GM12878 (cell line): Measurements from ENCODE around the gene DPH1. TPM values are rescaled to one million over a fixed set of nuclear protein-coding genes. Genes with fewer than 3 reads are reported as not detected.

Source experiments
- ATAC-seq: fragments of 200-7000 bp; cut with Tn5 transposase; 3 replicates; pipeline ENCODE4 v1.9.1; 2020; ENCODE audit warnings: mild to moderate bottlenecking, moderate library complexity
- BruUV-seq: library from RNA; stranded (reverse); fragments of 400-500 nt; replicated peaks from 2 replicates; lab custom pipeline; 2021; lab: Mats Ljungman, UMichigan
- CTCF ChIA-PET: fragments of 300-600 bp; sonication (Branson Sonifier 250); formaldehyde crosslinking; extraction: SDS; loops from one replicate; lab custom pipeline; 2021; ENCODE audit warnings: inconsistent platforms; lab: Yijun Ruan, JAX
- POLR2A ChIA-PET: fragments of 350-600 bp; formaldehyde crosslinking; extraction: SDS; loops from one replicate; lab custom pipeline; 2021; ENCODE audit warnings: inconsistent platforms; lab: Charles Lee
- RAD21 ChIA-PET: fragments of 300-600 bp; sonication (Branson Sonifier 250); formaldehyde crosslinking; loops from one replicate; lab custom pipeline; 2023; ENCODE audit warnings: antibody characterized with exemption; ENCODE audit not compliant: unreplicated experiment; lab: Charles Lee
- SMC1A ChIA-PET: fragments of 300-600 bp; sonication (Branson Sonifier 250); formaldehyde crosslinking; loops from one replicate; lab custom pipeline; 2023; ENCODE audit not compliant: unreplicated experiment, uncharacterized antibody; lab: Charles Lee
- DNase-seq: peaks from one replicate; pipeline ENCODE4 v3.0.0-alpha.2; 2011; ENCODE audit warnings: low read depth, low spot score
- FAIRE-seq: peaks from 3 replicates; lab custom pipeline; 2011; peaks lifted over from hg19 to GRCh38; lab: Jason Lieb, UNC
- H2AFZ ChIP-seq: 2 replicates; pipeline ENCODE4 v1.6.0; 2011; ENCODE audit warnings: low read depth, low read length, control low read depth; ENCODE audit not compliant: control insufficient read depth
- H3K27ac ChIP-seq: 2 replicates; pipeline ENCODE4 v1.5.1; 2011; ENCODE audit warnings: control low read depth; ENCODE audit not compliant: control insufficient read depth, insufficient read depth
- H3K27me3 ChIP-seq, 2 experiments: replicated peaks in 1 of 2; 2 replicates each; pipeline versions ENCODE4 v1.6.0 to v1.6.1; 2011; ENCODE audit warnings: low read length in 1 of 2; ENCODE audit not compliant: control insufficient read depth in 2 of 2, insufficient read depth in 2 of 2
- H3K36me3 ChIP-seq, 2 experiments: 2 replicates each; pipeline ENCODE4 v1.5.1; 2011; ENCODE audit warnings: low read length in 1 of 2; ENCODE audit not compliant: control insufficient read depth in 2 of 2, insufficient read depth in 2 of 2
- H3K4me1 ChIP-seq: 2 replicates; pipeline ENCODE4 v1.6.1; 2011; ENCODE audit warnings: mild to moderate bottlenecking, low read length, moderate library complexity, mixed read lengths; ENCODE audit not compliant: control insufficient read depth, insufficient read depth
- H3K4me2 ChIP-seq: 2 replicates; pipeline ENCODE4 v1.6.0; 2011; ENCODE audit warnings: control low read depth; ENCODE audit not compliant: control insufficient read depth, insufficient read depth
- H3K4me3 ChIP-seq: fragments of 200-600 bp; sonication (generic); 2 replicates; pipeline ENCODE4 v1.5.1; 2016
- H3K79me2 ChIP-seq: 2 replicates; pipeline ENCODE4 v1.6.0; 2011; ENCODE audit warnings: low read length; ENCODE audit not compliant: control insufficient read depth, insufficient read depth
- H3K9ac ChIP-seq: 2 replicates; pipeline ENCODE4 v1.8.0; 2011; ENCODE audit warnings: low read length, control low read depth, mixed read lengths; ENCODE audit not compliant: control insufficient read depth, insufficient read depth
- H3K9me3 ChIP-seq: replicated peaks from 3 replicates; pipeline ENCODE4 v1.5.1; 2011; ENCODE audit warnings: mild to moderate bottlenecking, low read length; ENCODE audit not compliant: control insufficient read depth, insufficient read depth
- H4K20me1 ChIP-seq: 2 replicates; pipeline ENCODE4 v1.6.0; 2011; ENCODE audit not compliant: control insufficient read depth, insufficient read depth
- CBX3 ChIP-seq: fragments of 200-600 bp; sonication (generic); IDR thresholded peaks from 2 replicates; pipeline ENCODE4 v1.6.1; 2016; ENCODE audit warnings: low read depth, borderline replicate concordance
- ESRRA ChIP-seq: IDR thresholded peaks from 2 replicates; pipeline ENCODE4 v1.6.1; 2012; ENCODE audit warnings: mild to moderate bottlenecking, low read length, improper control_type of control experiment
- FOXK2 ChIP-seq: fragments of 450-650 bp; IDR thresholded peaks from 2 replicates; pipeline ENCODE4 v1.6.1; 2017; ENCODE audit warnings: mild to moderate bottlenecking, moderate library complexity
- IRF4 ChIP-seq: IDR thresholded peaks from 2 replicates; pipeline ENCODE4 v1.6.1; 2011; ENCODE audit warnings: low read depth, low read length
- MTA2 ChIP-seq: fragments of 450-650 bp; IDR thresholded peaks from 2 replicates; pipeline ENCODE4 v1.6.1; 2016; ENCODE audit warnings: low read depth, mild to moderate bottlenecking, moderate library complexity
- MYC ChIP-seq: IDR thresholded peaks from 2 replicates; pipeline ENCODE4 v1.6.1; 2011; ENCODE audit warnings: mild to moderate bottlenecking, low read length, moderate library complexity, inconsistent platforms; ENCODE audit not compliant: insufficient read depth, insufficient replicate concordance, insufficient read length, severe bottlenecking
- NFIC ChIP-seq: IDR thresholded peaks from 2 replicates; pipeline ENCODE4 v1.6.1; 2012; ENCODE audit warnings: low read depth, mild to moderate bottlenecking, inconsistent platforms, low read length, moderate library complexity
- PML ChIP-seq: IDR thresholded peaks from 2 replicates; pipeline ENCODE4 v1.6.1; 2012; ENCODE audit warnings: low read length, inconsistent platforms
- POLR2AphosphoS2 ChIP-seq: IDR thresholded peaks from 2 replicates; pipeline ENCODE4 v1.6.1; 2011; ENCODE audit warnings: low read depth, mild to moderate bottlenecking, low read length, improper control_type of control experiment, moderate library complexity
- RFX5 ChIP-seq: IDR thresholded peaks from 2 replicates; pipeline ENCODE4 v1.6.1; 2011; ENCODE audit warnings: low read depth, low read length, improper control_type of control experiment
- SPI1 ChIP-seq: IDR thresholded peaks from 2 replicates; pipeline ENCODE4 v1.6.1; 2011; ENCODE audit warnings: low read depth, mild to moderate bottlenecking, low read length, moderate library complexity, borderline replicate concordance; ENCODE audit not compliant: insufficient read depth
- TAF1 ChIP-seq: IDR thresholded peaks from 2 replicates; pipeline ENCODE4 v1.6.1; 2011; ENCODE audit warnings: mild to moderate bottlenecking, low read depth, low read length, borderline replicate concordance
- ZNF274 ChIP-seq: IDR thresholded peaks from one replicate; pipeline ENCODE4 v1.8.0; 2011; ENCODE audit not compliant: insufficient read length, insufficient read depth
- WGBS: methylation state at CpG from one replicate; pipeline ENCODE4 v1.1.6; 2016; ENCODE audit warnings: low lambda C conversion rate; ENCODE audit not compliant: insufficient replicate concordance, insufficient coverage; ENCODE audit errors: missing lambda C conversion rate; 5-methylcytosine and 5-hydroxymethylcytosine counted together
- in situ Hi-C: fragments of 300-500 bp; cut with MboI; formaldehyde crosslinking; loops from 9 replicates; pipeline ENCODE4 v1.14.3; 2018; ENCODE audit warnings: mixed read lengths
- intact Hi-C: fragments of 100-400 bp; cut with micrococcal nuclease; formaldehyde crosslinking; loops from one replicate; pipeline ENCODE4 v1.14.2; 2022; ENCODE audit not compliant: unreplicated experiment
- polyA plus RNA-seq, 11 experiments: library from polyadenylated mRNA; depleted of rRNA in 4 of 11; unstranded in 6 of 11; stranded (reverse) in 5 of 11; fragments of >200 nt; fragmentation: Nextera tagmentation in 4 of 11; fragmentation: Illumina TruSeq in 1 of 11; extraction: Ambion mirVana in 4 of 11; extraction: Trizol in 1 of 11; gene quantifications; 1 replicate in 1 of 11; 2 replicates in 10 of 11; pipeline versions ENCODE4 v1.2.1 to v1.2.3, GENCODE V29; 2011 to 2016; ENCODE audit warnings: inconsistent platforms in 2 of 11, missing spikeins in 2 of 11, low read depth in 1 of 11
- total RNA-seq, 4 experiments: library from RNA; depleted of rRNA in 3 of 4; stranded (reverse); fragments of >200 nt in 3 of 4; fragmentation: Illumina TruSeq in 1 of 4; extraction: Trizol in 1 of 4; gene quantifications; 2 replicates each; pipeline versions ENCODE4 v1.2.1 to v1.2.3, GENCODE V29; 2013 to 2021
- TF ChIP-seq, protein P1 (sequence below): IDR thresholded peaks from 2 replicates; pipeline ENCODE4 v1.6.1; 2011; ENCODE audit warnings: borderline replicate concordance, low read depth, mild to moderate bottlenecking, moderate library complexity, mixed read lengths, low read length; ENCODE audit not compliant: insufficient read depth; ENCODE audit errors: extremely low read length
- TF ChIP-seq, protein P2 (sequence below): fragments of 450-650 bp; IDR thresholded peaks from 2 replicates; pipeline ENCODE4 v1.6.1; 2014; ENCODE audit warnings: mild to moderate bottlenecking

Gene DPH1
- total and polyA plus RNA-seq, 10 of the 15 experiments (the other 5 are each of a cell fraction or from before 2014, with no cell fraction given): 0.29 to 33.6 (median 20.2) TPM

DNA sequence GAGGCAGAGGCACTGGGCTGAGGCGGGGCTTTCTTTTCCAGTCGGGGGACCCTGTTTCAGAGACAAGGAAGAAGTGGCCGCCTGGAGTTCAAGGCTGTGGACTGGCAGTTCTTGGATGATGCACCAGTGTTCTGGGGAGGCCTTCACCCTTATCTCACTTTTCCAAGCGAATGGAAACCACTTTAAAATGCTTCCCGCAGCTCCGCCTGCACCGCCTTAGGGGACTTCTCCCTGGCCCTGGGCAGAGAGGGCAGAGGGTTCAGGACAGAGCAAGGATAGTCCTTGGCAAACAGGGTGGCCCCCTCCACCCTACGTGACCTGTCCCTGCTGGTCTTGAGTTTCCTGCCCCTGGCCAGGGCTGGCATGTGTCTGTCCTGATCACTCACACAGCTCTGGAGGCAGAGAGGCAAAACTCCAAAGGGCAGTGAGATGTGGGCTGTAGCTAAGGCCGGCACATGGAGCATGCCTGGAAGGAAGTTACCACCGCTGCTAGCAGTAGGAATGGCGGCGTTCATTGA is 25.5 kb upstream of the DPH1 start:
- Histone ChIP-seq H3K79me2 (no peaks in the 10 kb centered on the region), H3K36me3 (no peaks in the 10 kb centered on the region), H3K27me3 (peaks cover 0 to 1% of the 10 kb centered on the region in 2 experiments; a peak in 1 of 4 replicates), H3K27ac (no peak overlapping the region), H4K20me1 (no peaks in the 10 kb centered on the region), H3K9me3 (no peaks in the 10 kb centered on the region), H3K4me3 (no peak overlapping the region), H3K9ac (no peak overlapping the region), H3K4me1 (no peaks in the 10 kb centered on the region), H3K4me2 (no peak overlapping the region), H2AFZ (no peak overlapping the region)
- no TSS peak for BruUV-seq
- TF ChIP-seq SPI1 (no peak), ZNF274 (no peak), NFIC (no peak)
- DNase-seq (no peak), FAIRE-seq (no peak), ATAC-seq (no peak)
- POLR2A ChIA-PET: no interaction called here
- RAD21 ChIA-PET: interaction anchor here (0.9 kb wide), 1 partner anchor 137 kb away, joined by 3 read pairs; no protein-coding TSS in a partner anchor
- in situ Hi-C loops (loop anchor here (25.0 kb wide), 1 partner anchor 92 kb away; no protein-coding TSS in a partner anchor), intact Hi-C loops (no loop called here)
- CTCF ChIA-PET: interaction anchor here (0.6 kb wide), 1 partner anchor 18 kb away, joined by 3 read pairs; no protein-coding TSS in a partner anchor
- WGBS: 69% methylated on average over 12 of the region's 12 CpGs
- SMC1A ChIA-PET: no interaction called here

DNA sequence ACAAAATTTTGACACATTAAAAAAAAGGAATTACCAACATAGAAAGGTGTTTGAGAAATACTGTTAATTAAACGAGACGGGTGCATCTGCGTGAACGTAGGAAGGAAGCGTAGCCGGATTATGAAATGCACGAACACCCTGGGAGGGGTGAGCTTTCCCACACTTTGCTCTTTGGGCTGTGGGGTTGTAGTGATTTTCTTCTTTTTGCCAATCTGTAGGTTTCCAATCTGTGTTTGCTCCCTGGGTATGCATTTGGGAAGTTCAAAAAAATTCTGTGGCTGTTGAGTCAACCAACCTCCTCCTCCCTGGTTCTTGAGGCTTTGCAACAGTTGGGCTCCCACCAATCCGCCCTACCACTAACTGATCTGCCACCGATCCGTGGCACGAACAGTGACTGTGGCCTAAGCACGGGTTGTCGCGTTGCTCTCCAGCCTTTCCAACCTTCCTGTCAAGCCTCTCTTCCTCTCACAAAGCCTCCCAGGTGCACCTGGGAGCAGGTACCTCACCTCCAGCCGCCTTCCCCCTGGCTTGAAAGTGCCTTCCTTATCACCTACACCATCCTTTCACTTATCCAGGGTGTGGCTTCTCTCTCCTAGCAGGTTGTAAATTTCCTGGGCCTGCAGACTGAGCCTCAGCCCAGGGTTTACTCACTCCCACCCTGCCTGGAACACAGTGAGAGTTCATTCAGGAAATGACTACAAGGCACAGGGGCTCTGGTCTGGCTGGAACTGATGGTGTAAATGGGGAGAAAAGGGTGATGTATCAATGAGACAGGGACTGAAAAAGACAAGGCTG is 21.4 kb upstream of the DPH1 start:
- no peaks in the 10 kb centered on the region for H3K36me3 ChIP-seq
- intact Hi-C loops (no loop called here), in situ Hi-C loops (loop anchor here (25.0 kb wide), 1 partner anchor 96 kb away; no protein-coding TSS in a partner anchor)
- RAD21 ChIA-PET: no interaction called here
- no peak overlapping the region for H2AFZ ChIP-seq
- no peaks in the 10 kb centered on the region for H3K79me2 ChIP-seq
- no peaks in the 10 kb centered on the region for H4K20me1 ChIP-seq
- DNase-seq (no peak), FAIRE-seq (no peak), ATAC-seq (no peak)
- H3K27ac ChIP-seq: no peak overlapping the region
- no TSS peak for BruUV-seq
- no peak overlapping the region for H3K9ac ChIP-seq
- H3K27me3 ChIP-seq: no peaks in the 10 kb centered on the region; a peak in 1 of 4 replicates
- 60% methylated on average over 14 of the region's 15 CpGs for WGBS
- SMC1A ChIA-PET: no interaction called here
- CTCF ChIA-PET: no interaction called here
- POLR2A ChIA-PET: no interaction called here
- no peaks in the 10 kb centered on the region; the same call in 2 of the 3 replicates for H3K9me3 ChIP-seq
- H3K4me2 ChIP-seq: no peak overlapping the region
- H3K4me3 ChIP-seq: no peak overlapping the region
- H3K4me1 ChIP-seq: no peaks in the 10 kb centered on the region
- TF ChIP-seq ZNF274: no peak
- TF ChIP-seq, protein P1, sequence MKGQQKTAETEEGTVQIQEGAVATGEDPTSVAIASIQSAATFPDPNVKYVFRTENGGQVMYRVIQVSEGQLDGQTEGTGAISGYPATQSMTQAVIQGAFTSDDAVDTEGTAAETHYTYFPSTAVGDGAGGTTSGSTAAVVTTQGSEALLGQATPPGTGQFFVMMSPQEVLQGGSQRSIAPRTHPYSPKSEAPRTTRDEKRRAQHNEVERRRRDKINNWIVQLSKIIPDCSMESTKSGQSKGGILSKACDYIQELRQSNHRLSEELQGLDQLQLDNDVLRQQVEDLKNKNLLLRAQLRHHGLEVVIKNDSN: no peak
- TF ChIP-seq FOXK2: no peak
- no peak for TF ChIP-seq CBX3
- no peak for TF ChIP-seq ESRRA
- no peak for TF ChIP-seq MTA2
- TF ChIP-seq IRF4: no peak
- no peak for TF ChIP-seq MYC
- TF ChIP-seq TAF1: no peak
- TF ChIP-seq RFX5: no peak
- TF ChIP-seq, protein P2, sequence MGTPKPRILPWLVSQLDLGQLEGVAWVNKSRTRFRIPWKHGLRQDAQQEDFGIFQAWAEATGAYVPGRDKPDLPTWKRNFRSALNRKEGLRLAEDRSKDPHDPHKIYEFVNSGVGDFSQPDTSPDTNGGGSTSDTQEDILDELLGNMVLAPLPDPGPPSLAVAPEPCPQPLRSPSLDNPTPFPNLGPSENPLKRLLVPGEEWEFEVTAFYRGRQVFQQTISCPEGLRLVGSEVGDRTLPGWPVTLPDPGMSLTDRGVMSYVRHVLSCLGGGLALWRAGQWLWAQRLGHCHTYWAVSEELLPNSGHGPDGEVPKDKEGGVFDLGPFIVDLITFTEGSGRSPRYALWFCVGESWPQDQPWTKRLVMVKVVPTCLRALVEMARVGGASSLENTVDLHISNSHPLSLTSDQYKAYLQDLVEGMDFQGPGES: no peak
- no peak for TF ChIP-seq POLR2AphosphoS2
- TF ChIP-seq PML: no peak
